Measurements from ENCODE around the gene TOX2.

TOX2 gene

GRCh38 chr20:44031001-44031574 is 116.4 kb downstream of the TOX2 start:
- no peak for DNase-seq (ENCODE audit: extremely low read depth, insufficient read length)
- TF ChIP-seq, protein P1, sequence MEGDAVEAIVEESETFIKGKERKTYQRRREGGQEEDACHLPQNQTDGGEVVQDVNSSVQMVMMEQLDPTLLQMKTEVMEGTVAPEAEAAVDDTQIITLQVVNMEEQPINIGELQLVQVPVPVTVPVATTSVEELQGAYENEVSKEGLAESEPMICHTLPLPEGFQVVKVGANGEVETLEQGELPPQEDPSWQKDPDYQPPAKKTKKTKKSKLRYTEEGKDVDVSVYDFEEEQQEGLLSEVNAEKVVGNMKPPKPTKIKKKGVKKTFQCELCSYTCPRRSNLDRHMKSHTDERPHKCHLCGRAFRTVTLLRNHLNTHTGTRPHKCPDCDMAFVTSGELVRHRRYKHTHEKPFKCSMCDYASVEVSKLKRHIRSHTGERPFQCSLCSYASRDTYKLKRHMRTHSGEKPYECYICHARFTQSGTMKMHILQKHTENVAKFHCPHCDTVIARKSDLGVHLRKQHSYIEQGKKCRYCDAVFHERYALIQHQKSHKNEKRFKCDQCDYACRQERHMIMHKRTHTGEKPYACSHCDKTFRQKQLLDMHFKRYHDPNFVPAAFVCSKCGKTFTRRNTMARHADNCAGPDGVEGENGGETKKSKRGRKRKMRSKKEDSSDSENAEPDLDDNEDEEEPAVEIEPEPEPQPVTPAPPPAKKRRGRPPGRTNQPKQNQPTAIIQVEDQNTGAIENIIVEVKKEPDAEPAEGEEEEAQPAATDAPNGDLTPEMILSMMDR (IDR thresholded peaks at IDR 0.05; ENCODE audit: insufficient read depth, low read length, poor library complexity, severe bottlenecking): no peak

DNA sequence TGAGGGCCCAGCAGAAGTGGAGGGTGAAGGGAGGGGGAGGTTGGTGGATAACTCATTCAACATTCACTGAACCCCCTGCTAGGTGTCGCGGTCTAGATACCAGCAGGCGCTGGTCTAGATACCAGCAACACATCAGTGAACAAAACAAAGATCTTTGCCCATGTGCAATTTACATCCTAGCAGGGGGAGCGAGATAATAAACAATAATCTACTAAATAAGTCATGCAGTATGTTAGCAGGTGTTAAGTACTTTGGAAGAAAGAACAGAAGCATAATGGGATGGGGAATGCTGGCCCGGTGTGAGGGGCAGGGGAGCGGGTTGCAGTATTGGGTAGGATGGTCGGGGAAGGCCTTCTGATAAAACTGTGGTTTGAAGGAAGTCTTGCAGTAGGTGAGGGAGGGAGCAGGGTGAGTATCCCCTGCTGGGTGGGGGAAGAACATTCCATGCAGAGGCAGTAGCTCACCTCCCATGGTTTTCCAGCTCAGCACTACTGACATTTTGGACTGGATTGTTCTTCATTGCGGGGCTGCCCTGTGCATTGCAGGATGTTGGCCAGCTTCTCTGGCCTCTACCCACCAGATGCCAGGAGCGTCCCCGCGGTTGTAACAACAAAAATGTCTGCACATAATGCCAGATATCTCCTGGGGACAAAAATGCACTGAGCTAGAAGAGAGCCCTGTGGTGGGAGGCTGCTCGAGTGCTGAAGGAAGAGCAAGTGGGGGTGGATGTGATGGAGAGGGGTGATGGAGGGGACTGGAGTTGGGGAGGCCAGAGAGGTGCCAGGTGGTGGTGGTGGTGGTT is 117.3 kb downstream of the TOX2 start:
- no peak for DNase-seq (ENCODE audit: extremely low read depth, insufficient read length)
- no peaks in the 10 kb centered on the region for H3K27me3 ChIP-seq (replicated peaks; ENCODE audit: control insufficient read depth, insufficient read depth, low read length)

More at GRCh38 chr20:44031001-44031574, 116.4 kb downstream of the TOX2 start:
- no peak overlapping the region for H3K4me3 ChIP-seq (replicated peaks; ENCODE audit: low read depth, low read length)
- H3K36me3 ChIP-seq (ENCODE audit: control insufficient read depth, insufficient read depth, low read length): no peaks in the 10 kb centered on the region
- no peaks in the 10 kb centered on the region for H3K27me3 ChIP-seq (replicated peaks; ENCODE audit: control insufficient read depth, insufficient read depth, low read length)

GRCh38 chr20:44032583-44033331 is 118.1 kb downstream of the TOX2 start:
- Histone ChIP-seq H3K4me3 (replicated peaks; ENCODE audit: low read depth, low read length) (no peak overlapping the region), H3K36me3 (ENCODE audit: control insufficient read depth, insufficient read depth, low read length) (no peaks in the 10 kb centered on the region), H3K27me3 (replicated peaks; ENCODE audit: control insufficient read depth, insufficient read depth, low read length) (no peaks in the 10 kb centered on the region)
- no peak for DNase-seq (ENCODE audit: extremely low read depth, insufficient read length)
- TF ChIP-seq, protein P1 (IDR thresholded peaks at IDR 0.05; ENCODE audit: insufficient read depth, low read length, poor library complexity, severe bottlenecking): no peak

More for the DNA sequence above, 117.3 kb downstream of the TOX2 start:
- Histone ChIP-seq H3K4me3 (replicated peaks; ENCODE audit: low read depth, low read length) (no peak overlapping the region), H3K36me3 (ENCODE audit: control insufficient read depth, insufficient read depth, low read length) (no peaks in the 10 kb centered on the region)
- TF ChIP-seq, protein P1 (IDR thresholded peaks at IDR 0.05; ENCODE audit: insufficient read depth, low read length, poor library complexity, severe bottlenecking): no peak

GRCh38 chr20:44033344-44033743 is 118.7 kb downstream of the TOX2 start:
- DNase-seq (ENCODE audit: extremely low read depth, insufficient read length): no peak
- TF ChIP-seq, protein P1 (IDR thresholded peaks at IDR 0.05; ENCODE audit: insufficient read depth, low read length, poor library complexity, severe bottlenecking): no peak
- H3K4me3 ChIP-seq (replicated peaks; ENCODE audit: low read depth, low read length): no peak overlapping the region
- H3K27me3 ChIP-seq (replicated peaks; ENCODE audit: control insufficient read depth, insufficient read depth, low read length): no peaks in the 10 kb centered on the region
- no peaks in the 10 kb centered on the region for H3K36me3 ChIP-seq (ENCODE audit: control insufficient read depth, insufficient read depth, low read length)

DNA sequence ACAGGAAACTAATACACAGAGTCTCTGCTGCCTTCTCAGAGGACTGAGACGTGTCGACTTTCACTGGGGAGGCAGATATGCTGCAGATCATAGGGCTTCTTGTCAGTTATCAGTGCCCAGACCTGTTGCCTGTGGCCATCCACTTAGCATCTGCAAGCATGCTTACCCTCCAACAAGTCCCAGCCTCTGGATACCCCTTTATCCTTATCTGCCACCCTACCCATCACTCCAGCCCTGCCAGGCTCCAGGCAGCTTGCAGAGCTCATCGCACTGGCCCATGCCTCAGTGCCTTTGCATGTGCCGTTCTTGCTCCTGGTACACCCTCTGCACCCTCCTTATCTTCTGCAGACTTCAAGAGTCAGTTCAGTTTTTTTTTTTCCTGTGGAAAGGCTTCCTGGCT is 119.2 kb downstream of the TOX2 start:
- H3K4me3 ChIP-seq (replicated peaks; ENCODE audit: low read depth, low read length): no peak overlapping the region
- no peaks in the 10 kb centered on the region for H3K36me3 ChIP-seq (ENCODE audit: control insufficient read depth, insufficient read depth, low read length)
- DNase-seq (ENCODE audit: extremely low read depth, insufficient read length): no peak
- TF ChIP-seq, protein P1 (IDR thresholded peaks at IDR 0.05; ENCODE audit: insufficient read depth, low read length, poor library complexity, severe bottlenecking): no peak
- H3K27me3 ChIP-seq (replicated peaks; ENCODE audit: control insufficient read depth, insufficient read depth, low read length): no peaks in the 10 kb centered on the region
